ENCODE data around the gene HSH2D.
"Not testable (repeated sequence)": the region's sequence is repeated elsewhere in the genome, so short reads cannot be mapped to it uniquely, and the experiment has no call there.

The HSH2D gene, protein sequence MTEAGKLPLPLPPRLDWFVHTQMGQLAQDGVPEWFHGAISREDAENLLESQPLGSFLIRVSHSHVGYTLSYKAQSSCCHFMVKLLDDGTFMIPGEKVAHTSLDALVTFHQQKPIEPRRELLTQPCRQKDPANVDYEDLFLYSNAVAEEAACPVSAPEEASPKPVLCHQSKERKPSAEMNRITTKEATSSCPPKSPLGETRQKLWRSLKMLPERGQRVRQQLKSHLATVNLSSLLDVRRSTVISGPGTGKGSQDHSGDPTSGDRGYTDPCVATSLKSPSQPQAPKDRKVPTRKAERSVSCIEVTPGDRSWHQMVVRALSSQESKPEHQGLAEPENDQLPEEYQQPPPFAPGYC

DNA sequence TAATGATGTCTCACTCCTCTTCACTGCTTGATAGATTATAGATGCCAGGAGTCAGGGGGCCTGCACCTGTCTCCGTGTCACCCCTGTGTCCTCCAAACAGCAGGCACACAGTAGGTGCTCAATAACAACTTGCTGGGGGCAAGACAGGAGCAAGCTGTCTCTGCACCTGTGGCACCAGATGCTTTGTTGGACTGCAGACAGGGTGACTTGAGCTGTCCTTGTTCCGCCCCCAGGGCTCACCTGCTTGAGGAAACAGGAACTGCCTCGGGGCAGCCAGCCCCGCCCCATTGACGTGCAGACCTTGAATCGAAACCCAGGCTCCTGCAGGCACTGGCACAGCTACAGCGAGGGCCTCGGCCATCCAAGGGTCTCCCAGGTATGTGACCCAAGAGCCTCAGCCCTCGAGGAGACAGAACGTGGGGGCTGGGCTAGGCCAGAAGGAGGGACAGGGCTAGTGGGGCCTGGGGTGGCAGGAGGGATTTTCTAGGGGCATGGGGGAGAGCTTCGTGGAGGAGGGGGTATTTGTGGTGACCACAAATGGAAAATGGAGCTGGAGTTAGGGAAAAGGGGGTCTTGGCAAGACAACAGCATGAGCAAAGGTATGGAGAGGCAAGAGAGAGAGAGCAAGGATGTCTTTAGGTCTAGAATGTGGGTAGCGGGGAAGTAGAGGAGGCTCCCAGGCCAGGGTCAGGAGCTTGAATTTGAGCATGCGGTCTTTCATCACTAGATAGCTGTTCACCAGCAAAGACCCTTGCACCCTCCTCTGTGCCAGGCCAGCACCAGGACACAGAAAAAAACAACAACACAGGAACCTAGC is at the start of gene HSH2D:
HSH2D (plus strand) TSS at position 287 of the 817 bp plus-strand sequence. CDS start 5,066 bp downstream, outside the sequence.
- peak; percentile 79 for DNase-seq

DNA sequence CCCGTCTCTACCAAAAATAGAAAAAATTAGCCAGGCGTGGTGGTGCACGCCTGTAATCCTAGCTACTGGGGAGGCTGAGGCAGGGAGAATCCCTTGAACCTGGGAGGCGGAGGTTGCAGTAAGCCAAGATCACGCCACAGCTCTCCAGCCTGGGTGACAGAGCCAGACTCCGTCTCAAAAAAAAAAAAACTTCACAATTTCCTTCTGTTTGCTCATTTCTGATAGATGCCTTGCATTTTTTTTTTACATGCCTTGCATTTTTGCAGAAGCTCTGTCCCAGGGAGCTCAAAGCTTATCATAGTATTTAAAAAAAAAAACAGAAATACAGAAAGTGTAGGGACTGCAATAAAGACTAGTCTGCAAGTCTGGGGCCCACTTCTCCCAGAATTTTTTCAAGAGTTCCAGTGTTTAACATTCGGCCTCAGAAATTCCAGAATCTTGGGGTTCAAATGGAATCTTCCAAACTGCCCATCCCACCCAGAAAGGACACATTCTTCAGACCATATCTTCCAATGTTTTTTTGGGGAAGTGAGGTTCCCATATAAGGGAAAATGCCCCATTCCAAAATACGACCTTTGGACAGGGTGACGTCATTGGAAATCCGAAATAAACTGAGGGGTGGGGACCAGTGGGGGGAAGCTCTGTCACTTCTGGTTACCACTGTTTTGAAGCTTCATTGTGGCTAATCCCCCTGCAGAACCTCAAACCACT is 49.0 kb upstream of the HSH2D start:
- no peak for DNase-seq

DNA sequence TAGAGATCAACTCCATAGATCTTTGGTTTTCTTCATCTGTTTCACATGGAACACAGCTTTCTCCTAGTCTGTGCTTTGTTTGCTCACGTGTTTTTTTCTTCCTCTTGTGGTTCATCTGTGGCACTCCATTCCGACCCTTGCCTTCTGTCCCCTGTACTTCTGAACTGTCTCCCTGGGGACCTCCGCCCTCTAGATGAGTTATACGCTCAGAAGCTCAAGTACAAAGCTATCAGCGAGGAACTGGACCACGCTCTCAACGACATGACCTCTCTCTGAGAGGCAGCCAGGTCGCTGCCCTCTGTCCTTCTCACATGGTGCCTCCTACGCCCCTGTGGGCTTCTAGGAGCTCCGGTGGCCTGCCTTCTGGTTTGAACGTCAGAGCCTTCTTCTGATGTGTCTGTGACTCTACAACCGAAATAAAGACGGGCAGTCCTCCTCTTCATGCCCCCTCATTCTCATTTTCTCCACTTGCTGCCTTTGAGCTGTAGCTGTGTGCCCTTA is 48.4 kb upstream of the HSH2D start:
- no peak for DNase-seq

DNA sequence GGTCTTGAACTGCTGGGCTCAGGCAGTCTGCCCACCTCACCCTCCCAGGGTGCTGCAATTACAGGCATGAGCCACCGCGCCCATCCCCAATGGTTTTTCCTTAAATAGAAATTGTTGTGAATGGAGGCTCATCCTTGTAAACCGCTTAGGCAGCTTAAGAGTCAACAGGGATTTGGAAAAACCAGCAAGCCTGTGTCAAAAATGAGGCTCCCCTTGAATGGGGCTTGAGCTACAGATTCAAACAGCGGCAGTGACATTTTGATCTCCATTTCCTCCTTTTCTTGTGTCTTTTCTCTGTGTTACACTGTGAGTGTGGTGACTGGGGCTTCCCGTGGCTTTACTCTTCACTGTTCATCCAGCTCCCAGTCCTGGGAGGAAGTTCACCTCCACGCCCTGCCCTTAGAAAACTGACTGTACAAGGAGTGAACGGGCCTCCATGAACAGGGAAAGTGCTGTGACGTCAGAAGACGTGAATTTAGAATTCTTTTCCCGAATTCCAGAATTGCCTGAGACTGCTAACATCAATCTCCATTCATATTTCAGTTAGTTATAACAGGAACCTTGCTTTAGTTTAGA is 47.1 kb upstream of the HSH2D start:
- no peak for DNase-seq

DNA sequence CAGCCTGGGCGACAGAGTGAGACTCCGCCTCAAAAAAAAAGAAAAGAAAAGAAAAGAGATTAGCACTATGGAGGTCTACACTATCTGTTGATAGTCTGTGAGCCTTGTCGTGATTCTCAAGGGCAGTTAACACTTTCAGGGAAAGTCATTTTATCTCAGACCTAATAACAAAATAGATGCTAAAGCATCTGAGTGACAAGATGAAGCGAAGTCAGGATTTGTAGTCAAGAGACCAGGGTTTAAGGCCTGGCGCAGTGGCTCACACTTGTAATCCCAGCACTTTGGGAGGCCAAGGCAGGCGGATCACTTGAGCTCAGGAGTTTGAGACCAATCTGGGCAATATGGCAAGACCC is 45.1 kb upstream of the HSH2D start:
- no peak for DNase-seq

DNA sequence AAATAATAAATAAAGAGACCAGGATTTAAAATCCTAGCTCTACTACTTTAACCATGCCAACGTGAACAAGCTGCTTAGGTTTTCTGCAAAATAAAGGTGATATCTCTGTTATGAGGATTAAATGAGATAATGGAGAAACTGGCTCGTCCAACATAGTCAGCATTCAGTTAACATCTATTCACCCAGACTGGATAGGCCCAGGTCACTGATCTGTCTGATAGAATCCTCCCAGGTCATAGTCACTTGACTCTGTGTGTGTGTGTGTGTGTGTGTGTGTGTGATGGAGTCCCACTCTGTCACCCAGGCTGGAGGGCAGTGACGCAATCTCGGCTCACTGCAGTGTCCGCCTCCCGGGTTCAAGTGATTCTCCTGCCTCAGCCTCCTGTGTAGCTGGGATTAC is 44.7 kb upstream of the HSH2D start:
- no peak for DNase-seq

DNA sequence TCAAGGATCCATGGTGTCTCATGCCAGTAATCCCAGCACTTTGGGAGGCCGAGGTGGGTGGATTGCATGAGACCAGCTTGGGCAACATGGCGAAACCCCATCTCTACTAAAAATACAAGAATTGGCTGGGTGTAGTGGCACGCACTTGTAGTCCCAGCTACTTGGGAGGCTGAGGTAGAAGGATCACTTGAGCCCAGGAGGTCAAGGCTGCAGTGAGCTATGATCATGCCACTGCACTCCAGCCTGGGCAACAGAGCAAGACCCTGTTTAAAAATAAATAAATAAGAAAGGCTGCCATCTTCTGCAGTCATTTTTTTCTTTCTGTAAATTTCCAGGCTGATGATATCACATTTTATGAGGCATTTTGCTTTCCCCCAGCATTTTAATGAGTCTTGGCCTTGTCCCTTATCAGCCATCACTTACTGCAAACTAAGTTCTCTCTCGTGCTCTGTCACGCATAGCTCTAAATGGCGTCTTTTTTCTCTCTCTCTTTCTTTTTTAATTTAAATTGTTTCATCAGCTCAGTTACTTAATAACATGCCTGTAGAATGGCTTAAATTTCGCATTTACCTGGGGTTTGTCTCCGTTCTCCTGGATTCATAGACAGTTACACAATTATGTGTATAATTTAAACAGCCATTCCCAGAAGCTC is 44.0 kb upstream of the HSH2D start:
- not testable (repeated sequence) for DNase-seq

DNA sequence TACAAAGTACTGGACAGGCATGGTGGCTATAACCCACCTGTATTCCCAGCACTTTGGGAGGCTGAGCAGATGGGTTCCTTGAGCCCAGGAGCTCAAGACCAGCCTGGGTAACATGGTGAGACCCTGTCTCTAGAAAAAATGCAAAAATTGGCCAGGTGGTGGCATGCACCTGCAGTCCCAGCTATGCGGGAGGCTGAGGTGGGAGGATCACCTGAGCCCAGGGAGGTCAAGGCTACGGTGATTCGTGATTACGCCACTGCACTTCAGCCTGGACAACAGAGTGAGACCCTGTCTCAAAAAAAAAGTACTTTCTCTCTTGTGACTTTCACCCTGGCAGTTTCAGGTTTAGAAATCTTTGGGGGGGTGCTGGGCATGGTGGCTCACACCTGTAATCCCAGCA is 43.0 kb upstream of the HSH2D start:
- DNase-seq: no peak

DNA sequence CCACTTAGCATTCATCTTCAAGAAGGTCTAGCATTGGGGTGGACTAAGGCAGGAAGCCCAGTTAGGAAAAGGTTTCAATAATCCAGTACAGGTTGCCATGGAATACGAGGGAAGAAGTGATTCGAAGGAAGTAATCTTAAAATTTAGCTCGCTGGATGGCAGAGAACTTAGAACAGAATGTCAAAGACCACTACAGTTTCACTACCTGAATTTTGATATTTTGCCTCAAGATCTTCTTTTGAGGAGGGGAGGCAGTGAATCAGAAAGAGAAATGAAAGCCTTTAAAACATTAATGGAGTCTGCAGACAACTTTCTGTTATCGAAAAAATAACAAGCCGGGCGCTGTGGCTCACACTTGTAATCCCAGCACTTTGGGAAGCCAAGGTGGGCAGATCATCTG is 38.8 kb upstream of the HSH2D start:
- no peak for DNase-seq

DNA sequence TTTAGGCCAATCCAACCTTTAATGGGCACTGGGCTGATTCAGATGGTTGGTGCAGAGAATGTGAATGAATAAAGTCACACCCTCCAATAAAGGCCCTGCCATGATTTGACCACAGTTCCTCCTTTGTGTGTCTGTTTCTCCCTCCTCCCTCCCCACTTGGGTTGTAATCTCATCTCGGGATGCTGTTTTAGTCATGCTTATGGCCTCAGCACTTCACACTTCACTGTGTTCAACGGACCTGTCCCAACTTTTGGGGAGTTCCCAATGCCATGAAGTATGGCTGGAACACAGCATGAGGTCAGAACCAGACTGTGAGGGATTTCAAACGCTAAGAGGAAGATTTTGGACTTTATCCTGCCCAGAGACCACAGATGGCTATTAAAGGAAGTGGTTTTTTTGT is 37.4 kb upstream of the HSH2D start:
- no peak for DNase-seq

DNA sequence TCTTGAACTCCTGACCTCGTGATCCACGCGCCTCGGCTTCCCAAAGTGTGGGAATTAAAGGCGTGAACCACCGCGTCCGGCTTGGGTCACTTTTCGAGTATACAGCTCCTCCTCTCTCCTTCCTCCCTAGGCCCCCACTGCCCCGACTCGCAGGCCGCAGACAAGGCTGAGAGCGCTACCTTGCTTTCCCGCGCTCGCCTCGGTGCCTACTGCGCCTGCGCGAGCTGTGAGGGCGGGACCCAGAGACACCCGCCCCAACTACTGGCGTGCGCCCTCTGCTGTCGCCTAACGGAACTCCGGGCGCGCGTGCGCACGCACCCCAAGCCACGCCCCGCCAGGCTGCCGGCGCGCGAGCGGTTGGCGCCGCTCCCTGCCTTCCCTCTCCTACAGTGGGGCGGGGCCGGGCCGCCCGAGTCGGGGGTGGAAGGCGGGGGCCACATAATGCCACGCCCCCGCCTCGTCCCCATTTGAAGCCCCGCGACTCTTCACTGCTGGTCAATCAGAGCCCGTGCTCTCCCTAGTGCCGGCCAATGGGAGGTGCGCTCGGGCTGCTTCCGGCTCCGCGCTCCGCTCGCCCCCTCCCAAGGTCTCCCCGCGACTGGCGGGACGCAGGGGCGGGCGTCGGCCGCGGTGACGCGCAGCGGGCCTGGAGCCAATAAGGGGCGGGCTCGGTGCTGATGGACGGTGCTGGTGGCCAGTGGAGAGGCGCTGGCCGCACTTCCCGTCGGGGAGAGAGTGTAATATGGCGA is 32.2 kb upstream of the HSH2D start, which contains the start of gene RAB8A:
RAB8A (plus strand) TSS at position 730 of the 749 bp plus-strand sequence; CDS start at position 743, 13 bp downstream.
- DNase-seq: peak; percentile 98

DNA sequence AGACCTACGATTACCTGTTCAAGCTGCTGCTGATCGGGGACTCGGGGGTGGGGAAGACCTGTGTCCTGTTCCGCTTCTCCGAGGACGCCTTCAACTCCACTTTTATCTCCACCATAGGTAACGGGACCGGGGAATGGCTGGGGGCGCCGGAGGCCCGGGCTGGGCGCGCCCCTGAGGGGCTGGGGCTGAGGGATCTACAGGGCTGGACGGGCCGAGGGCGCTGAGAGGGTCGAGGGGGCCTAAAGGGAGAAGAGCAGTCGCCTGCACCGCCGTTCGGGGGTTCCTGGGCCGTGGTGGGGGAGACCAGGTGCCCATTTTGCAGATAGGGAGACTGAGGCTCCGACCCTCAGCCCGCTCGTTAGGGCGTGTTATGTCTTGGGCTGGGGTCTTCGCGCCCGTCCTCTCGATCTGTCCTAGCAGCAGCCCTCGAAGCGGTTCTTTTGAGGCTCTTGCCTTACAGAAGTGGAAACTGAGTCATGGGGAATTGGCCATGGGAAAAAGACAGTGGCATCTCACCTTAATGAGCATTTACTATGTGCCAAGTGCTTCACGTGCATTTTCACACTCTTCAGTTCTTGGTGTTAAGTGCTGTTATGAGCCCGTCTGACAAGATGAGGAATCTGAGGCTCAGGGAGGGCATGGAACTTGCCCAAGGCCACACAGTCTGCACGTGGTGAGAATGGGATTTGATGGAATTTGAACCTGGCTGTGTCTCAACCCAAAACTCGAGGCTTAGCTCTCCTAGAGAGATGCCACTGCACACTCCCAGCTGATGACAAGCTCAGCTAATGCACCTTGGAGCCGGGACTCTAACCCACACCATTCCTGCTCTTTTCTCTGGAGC is 31.4 kb upstream of the HSH2D start:
- no peak for DNase-seq

DNA sequence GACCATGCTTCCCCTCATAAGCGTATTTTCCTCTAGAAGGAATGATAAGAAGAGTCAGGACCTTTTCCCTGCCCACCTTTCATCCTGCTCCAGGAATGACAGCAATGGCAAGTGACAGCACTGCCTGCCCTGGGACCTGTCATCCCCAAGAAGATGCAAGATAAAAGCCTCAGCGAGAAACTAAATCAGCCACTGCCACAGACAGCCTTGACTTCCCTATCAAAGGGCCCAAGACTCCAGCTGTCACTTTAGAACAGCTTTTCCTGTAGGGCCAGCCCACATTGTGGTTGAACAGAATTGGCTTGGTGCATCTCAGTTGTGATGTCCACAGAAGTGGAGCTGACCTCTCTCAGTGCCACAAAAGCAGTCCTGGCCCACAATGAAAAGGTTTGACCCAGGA is 30.7 kb upstream of the HSH2D start:
- DNase-seq: no peak

DNA sequence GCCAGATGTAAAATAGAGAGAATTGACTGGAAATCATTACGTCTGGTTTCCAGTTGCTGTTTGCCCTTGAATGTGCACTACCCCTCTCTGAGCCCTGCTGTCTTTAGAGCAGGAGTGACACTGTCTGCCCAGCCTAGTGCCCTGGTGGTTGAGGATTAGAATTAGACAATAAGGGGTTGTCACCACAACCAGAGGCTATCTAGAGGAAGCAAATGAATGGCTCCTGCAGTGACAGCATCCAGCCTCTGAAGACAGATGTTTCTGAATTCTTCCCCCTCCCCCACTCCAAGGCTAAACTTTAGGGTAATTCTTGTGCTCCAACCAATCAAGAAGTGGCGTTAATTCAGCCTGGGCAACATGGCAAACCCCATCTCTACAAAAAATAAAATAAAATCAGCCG is 29.8 kb upstream of the HSH2D start:
- DNase-seq: no peak

DNA sequence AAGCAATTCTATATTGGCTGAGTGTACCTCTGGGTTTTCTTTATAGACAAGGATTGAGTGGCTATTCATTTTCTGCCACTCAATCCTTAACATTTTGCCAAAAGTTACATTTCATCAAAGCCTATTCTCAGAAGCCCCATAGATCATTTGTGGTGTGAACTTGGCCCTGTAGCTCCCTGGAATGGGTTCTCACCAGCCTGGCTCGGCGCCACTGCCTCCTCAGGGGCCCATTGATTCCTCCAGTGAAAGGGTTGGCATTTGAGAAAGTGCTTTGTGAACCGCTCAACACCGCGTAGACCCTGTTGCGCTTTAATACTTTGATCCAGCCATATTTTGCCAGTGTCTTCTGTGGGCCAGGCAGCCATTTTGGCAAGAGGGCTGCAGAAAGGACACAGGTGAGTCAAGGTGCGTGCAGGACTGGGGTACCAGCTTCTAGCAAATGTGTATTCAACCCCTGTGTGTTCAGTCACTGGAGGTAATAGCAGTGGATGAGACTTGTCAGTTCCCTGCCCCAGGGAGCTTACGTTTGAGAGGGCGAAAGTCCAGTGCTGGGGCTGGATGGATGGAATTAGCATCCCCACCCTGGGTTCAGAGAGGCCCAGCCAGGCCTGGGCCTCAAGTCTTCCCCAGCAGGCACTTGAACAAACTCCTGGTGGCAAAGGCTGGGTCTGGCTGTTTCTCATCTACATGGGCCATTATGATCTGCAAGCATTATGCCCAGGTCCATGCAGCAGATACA is 28.0 kb upstream of the HSH2D start:
- DNase-seq: no peak

DNA sequence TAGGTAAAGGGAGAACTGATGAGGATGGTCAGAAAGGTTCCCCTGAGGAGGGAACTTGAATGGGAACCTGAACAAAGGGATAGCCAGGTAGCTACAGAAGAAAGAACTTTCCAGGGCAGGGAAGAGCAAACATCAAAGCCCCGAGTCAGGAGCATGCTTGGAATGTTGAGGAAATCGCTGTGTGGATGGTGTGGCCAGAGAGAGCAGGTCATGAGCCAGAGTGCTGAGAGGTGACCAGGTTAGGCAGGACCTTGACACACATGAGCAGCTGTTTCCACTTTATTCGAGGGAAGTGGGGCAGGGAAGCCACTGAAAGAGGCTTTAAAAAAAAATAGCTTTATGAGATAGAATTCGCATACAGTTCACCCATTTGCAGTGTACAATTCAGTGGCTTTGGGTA is 27.4 kb upstream of the HSH2D start:
- DNase-seq: no peak

DNA sequence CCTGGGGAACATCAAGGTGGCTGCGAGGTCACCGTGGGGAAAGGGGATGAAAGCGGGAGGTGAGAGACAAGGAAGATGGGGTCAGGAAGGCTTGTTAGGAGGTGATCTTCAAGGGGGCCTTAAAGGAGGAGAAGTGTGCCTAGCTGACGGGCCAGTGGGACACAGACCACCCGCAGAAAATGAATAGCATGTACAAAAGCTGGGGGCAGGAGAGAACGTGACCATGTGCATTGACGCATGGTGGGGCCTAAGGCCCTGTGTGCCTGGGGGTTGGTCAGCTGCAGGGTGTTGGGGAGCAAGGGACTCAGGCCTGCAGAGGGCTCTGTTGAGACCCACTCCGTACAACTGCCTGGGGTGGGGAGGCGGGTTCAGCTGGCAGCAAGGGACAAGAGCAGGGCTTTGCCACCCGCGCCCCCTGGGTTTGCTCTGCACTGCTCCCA is 25.9 kb upstream of the HSH2D start:
- no peak for DNase-seq

DNA sequence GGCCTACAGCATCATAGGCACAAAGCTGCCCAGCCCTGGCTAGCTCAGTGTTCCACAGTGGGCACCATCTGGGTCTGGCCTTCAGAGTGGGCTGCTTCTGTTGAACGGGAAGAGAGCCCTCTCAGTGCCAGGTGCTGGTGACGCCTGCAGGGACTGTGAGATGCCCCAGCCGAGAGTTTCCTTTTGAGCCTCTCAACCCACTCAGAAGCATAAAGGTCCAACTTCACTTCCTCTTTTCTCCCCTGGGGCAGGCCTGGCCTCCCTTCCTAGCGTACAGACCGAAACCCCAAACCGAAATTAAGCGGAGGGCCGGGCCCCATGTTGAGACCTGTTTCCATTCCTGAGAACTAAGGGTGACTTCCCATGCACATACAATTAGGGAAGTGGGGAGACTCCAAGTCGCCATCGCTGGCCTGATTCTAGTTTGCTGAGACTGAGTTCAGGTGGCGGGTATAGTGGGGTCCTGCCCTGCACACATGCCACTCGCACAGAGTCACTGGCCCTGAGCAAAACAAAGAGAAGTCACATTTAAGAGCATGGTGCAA is 24.9 kb upstream of the HSH2D start:
- no peak for DNase-seq

DNA sequence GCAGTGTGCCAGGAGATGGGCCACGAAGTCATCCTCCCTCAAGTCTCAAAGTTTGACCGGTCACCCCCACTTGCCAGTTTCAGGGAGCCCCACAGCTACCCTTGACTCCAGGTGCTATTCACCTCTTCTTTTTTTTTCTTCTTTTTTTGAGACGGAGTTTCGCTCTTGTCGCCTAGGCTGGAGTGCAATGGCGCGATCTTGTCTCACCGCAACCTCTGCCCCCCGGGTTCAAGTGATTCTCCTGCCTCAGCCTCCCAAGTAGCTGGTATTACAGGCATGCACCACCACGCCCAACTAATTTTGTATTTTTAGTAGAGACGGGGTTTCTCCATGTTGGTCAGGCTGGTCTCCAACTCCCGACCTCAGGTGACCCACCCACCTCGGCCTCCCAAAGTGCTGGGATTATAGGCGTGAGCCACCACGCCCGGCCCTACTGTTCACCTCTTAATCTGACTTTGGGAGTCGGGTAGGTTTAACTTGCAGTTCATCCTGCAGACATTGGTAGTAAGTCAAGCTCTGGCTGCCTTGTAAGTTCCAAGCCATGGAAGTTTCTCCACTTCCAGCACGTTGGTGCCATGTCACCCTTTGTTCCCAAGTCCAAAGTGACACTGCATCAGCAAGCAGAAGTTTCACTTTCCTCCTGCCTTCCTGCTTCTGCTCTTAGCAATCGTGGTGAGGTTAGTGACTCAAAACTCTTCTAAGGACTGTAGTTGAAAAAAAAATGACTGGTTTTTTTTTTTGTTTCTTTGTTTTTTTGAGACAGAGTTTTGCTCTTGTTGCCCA is 24.2 kb upstream of the HSH2D start:
- not testable (repeated sequence) for DNase-seq
